HepG2 (cell line): Measurements from ENCODE around the gene GCN1. TPM values are rescaled to one million over a fixed set of nuclear protein-coding genes. Genes with fewer than 3 reads are reported as not detected.
A peak's percentile ranks its signal among the peaks of the same experiment; 100 is the strongest.

ENCODE experiments used
- BRF2 ChIP-seq: sonication (generic); formaldehyde crosslinking; IDR thresholded peaks from 2 replicates; pipeline ENCODE4 v1.8.1; 2022; ENCODE audit warnings: mild to moderate bottlenecking, missing genetic modification reagents
- CBX1 ChIP-seq: IDR thresholded peaks from one replicate; pipeline ENCODE4 v1.6.1; 2016; ENCODE audit warnings: antibody characterized with exemption, low read depth
- HNF1A ChIP-seq, 2 experiments: sonication (generic) in 1 of 2; formaldehyde crosslinking in 1 of 2; IDR thresholded peaks; 2 replicates each; pipeline versions ENCODE4 v1.4.0 to v1.6.1; 2016 to 2020; ENCODE audit warnings: borderline replicate concordance in 1 of 2, low read depth in 1 of 2, mild to moderate bottlenecking in 1 of 2, missing genetic modification reagents in 1 of 2
- REST ChIP-seq, 2 experiments: IDR thresholded peaks; 2 replicates each; pipeline ENCODE4 v1.6.1; 2011 to 2012; ENCODE audit warnings: low read length in 2 of 2, borderline replicate concordance in 1 of 2, low read depth in 1 of 2, mild to moderate bottlenecking in 1 of 2, moderate library complexity in 1 of 2
- SKIL ChIP-seq: sonication (generic); formaldehyde crosslinking; IDR thresholded peaks from 2 replicates; pipeline ENCODE4 v1.8.0; 2022; ENCODE audit warnings: missing genetic modification reagents, mild to moderate bottlenecking, moderate library complexity, borderline replicate concordance
- XRCC5 ChIP-seq: fragments of 200-400 bp; formaldehyde crosslinking; optimal IDR thresholded peaks from 2 replicates; pipeline ENCODE3; 2017; ENCODE audit warnings: mild to moderate bottlenecking, low read length
- ZMYM4 ChIP-seq: sonication (generic); formaldehyde crosslinking; IDR thresholded peaks from 2 replicates; pipeline ENCODE4 v1.8.1; 2023; ENCODE audit warnings: mild to moderate bottlenecking, missing genetic modification reagents
- ZNF562 ChIP-seq: sonication (generic); formaldehyde crosslinking; IDR thresholded peaks from 2 replicates; pipeline ENCODE4 v1.8.0; 2022; ENCODE audit warnings: missing genetic modification reagents, borderline replicate concordance
- ZZZ3 ChIP-seq: sonication (generic); formaldehyde crosslinking; IDR thresholded peaks from 2 replicates; pipeline ENCODE4 v1.4.0; 2020; ENCODE audit warnings: missing genetic modification reagents, mild to moderate bottlenecking, borderline replicate concordance
- polyA plus RNA-seq, 8 experiments: library from polyadenylated mRNA; depleted of rRNA in 3 of 8; stranded (reverse) in 7 of 8; unstranded in 1 of 8; fragments of >200 nt; fragmentation: Illumina TruSeq in 4 of 8; extraction: Trizol in 4 of 8; gene quantifications; 2 replicates each; pipeline versions ENCODE4 v1.2.1 to v1.2.3, GENCODE V29; 2011 to 2016; ENCODE audit warnings: low read depth in 4 of 8, missing spikeins in 1 of 8, mixed read lengths in 1 of 8; ENCODE audit not compliant: insufficient read depth in 1 of 8
- total RNA-seq, 5 experiments: library from RNA; depleted of rRNA; stranded (reverse); fragments of >200 nt; fragmentation: Illumina TruSeq; extraction: Trizol; gene quantifications; 2 replicates each; pipeline ENCODE4 v1.2.3, GENCODE V29; 2016; ENCODE audit warnings: low read depth in 1 of 5
- TF ChIP-seq, protein P1 (sequence below): sonication (generic); formaldehyde crosslinking; IDR thresholded peaks from 2 replicates; pipeline ENCODE4 v1.5.1; 2020; ENCODE audit warnings: missing genetic modification reagents, mild to moderate bottlenecking, borderline replicate concordance

Gene GCN1
- total and polyA plus RNA-seq, 2 of the 13 experiments (the other 11 are each of a cell fraction or from before 2014, with no cell fraction given), result 58.2 to 83.0 TPM

- TF ChIP-seq, protein P1, sequence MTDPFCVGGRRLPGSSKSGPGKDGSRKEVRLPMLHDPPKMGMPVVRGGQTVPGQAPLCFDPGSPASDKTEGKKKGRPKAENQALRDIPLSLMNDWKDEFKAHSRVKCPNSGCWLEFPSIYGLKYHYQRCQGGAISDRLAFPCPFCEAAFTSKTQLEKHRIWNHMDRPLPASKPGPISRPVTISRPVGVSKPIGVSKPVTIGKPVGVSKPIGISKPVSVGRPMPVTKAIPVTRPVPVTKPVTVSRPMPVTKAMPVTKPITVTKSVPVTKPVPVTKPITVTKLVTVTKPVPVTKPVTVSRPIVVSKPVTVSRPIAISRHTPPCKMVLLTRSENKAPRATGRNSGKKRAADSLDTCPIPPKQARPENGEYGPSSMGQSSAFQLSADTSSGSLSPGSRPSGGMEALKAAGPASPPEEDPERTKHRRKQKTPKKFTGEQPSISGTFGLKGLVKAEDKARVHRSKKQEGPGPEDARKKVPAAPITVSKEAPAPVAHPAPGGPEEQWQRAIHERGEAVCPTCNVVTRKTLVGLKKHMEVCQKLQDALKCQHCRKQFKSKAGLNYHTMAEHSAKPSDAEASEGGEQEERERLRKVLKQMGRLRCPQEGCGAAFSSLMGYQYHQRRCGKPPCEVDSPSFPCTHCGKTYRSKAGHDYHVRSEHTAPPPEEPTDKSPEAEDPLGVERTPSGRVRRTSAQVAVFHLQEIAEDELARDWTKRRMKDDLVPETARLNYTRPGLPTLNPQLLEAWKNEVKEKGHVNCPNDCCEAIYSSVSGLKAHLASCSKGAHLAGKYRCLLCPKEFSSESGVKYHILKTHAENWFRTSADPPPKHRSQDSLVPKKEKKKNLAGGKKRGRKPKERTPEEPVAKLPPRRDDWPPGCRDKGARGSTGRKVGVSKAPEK, result no peak
- TF ChIP-seq CBX1 (peak; percentile 13), ZZZ3 (0 out of 2 replicates have a peak, but pooled peaks have one; percentile 55), HNF1A (IDR thresholded peaks at IDR 0.05; ENCODE audit: low read depth) (no peak), HNF1A (CRISPR knock-in tag; IDR thresholded peaks at IDR 0.05; ENCODE audit: borderline replicate concordance) (peak; percentile 51; the same call in 1 of the 2 replicates), BRF2 (CRISPR knock-in tag) (0 out of 2 replicates have a peak, but pooled peaks have one; percentile 92), REST (IDR thresholded peaks at IDR 0.05; ENCODE audit: borderline replicate concordance in 1 of 2, low read depth in 1 of 2, low read length in 2 of 2) (no peak), ZNF562 (CRISPR knock-in tag) (no peak), ZMYM4 (CRISPR knock-in tag) (peak; percentile 56), SKIL (CRISPR knock-in tag) (peak; percentile 31; the same call in 1 of the 2 replicates), XRCC5 (peak; percentile 82)
Measured at GRCh38 chr12:120116792-120117651, 77.5 kb downstream of the GCN1 start (continued).
